HG03159 (cell line): Measurements from ENCODE around the gene GOLM1.
"Not testable (repeated sequence)": the region's sequence is repeated elsewhere in the genome, so short reads cannot be mapped to it uniquely, and the experiment has no call there.

Experiments used
- ATAC-seq: cut with Tn5 transposase; IDR thresholded peaks from one replicate; pipeline ENCODE4 v1.9.1; 2021; ENCODE audit warnings: mild to moderate bottlenecking, moderate library complexity; ENCODE audit not compliant: unreplicated experiment

The GOLM1 gene

GRCh38 chr9:86098824-86099700 is at the start of gene GOLM1:
GOLM1 (minus strand) TSS chr9:86099558; CDS start chr9:86079320, 20,238 bp downstream.
- ATAC-seq, result peak; percentile 63

GRCh38 chr9:86146671-86147070 is 47.3 kb upstream of the GOLM1 start:
- not testable (repeated sequence) for ATAC-seq

- ATAC-seq, result not testable (repeated sequence)
These were observed 46.6 kb upstream of the GOLM1 start for GRCh38 chr9:86145960-86146359.

GRCh38 chr9:86142973-86143372 is 43.6 kb upstream of the GOLM1 start:
- no peak for ATAC-seq

GRCh38 chr9:86141843-86142242 is 42.5 kb upstream of the GOLM1 start:
- ATAC-seq, result no peak

- ATAC-seq, result no peak
These were observed 36.0 kb upstream of the GOLM1 start for GRCh38 chr9:86135371-86135770.

- ATAC-seq, result no peak
These were observed 35.0 kb upstream of the GOLM1 start for GRCh38 chr9:86134361-86134760.

- no peak for ATAC-seq
These were observed 29.0 kb upstream of the GOLM1 start for GRCh38 chr9:86128235-86128822.

- no peak for ATAC-seq
These were observed 27.9 kb upstream of the GOLM1 start for GRCh38 chr9:86126998-86127972.

GRCh38 chr9:86122311-86122710 is 23.0 kb upstream of the GOLM1 start:
- ATAC-seq, result no peak

- ATAC-seq, result no peak
These were observed 20.1 kb upstream of the GOLM1 start for GRCh38 chr9:86119457-86119856.

GRCh38 chr9:86116425-86116824 is 17.1 kb upstream of the GOLM1 start:
- ATAC-seq, result no peak

- no peak for ATAC-seq
These were observed 16.5 kb upstream of the GOLM1 start for GRCh38 chr9:86115886-86116285.

GRCh38 chr9:86112057-86112456 is 12.7 kb upstream of the GOLM1 start:
- no peak for ATAC-seq

GRCh38 chr9:86102626-86103025 is 3.3 kb upstream of the GOLM1 start:
- no peak for ATAC-seq

GRCh38 chr9:86099701-86100364 is 475 bp upstream of the GOLM1 start:
- no peak for ATAC-seq

GRCh38 chr9:86097510-86098224 is 1.7 kb downstream of the GOLM1 start:
- no peak for ATAC-seq

GRCh38 chr9:86096386-86096785 is 3.0 kb downstream of the GOLM1 start:
- ATAC-seq, result no peak

GRCh38 chr9:86093788-86094555 is 5.4 kb downstream of the GOLM1 start:
- ATAC-seq, result peak; percentile 51
